GM10266 (cell line): Measurements from ENCODE around the gene STK32B.

ENCODE experiments used
- DNase-seq: peaks from one replicate; pipeline ENCODE4 v3.0.0; 2012; ENCODE audit errors: extremely low spot score
- TF ChIP-seq, protein P1 (sequence below): IDR thresholded peaks from 2 replicates; pipeline ENCODE4 v1.5.1; 2012; ENCODE audit warnings: mild to moderate bottlenecking, low read depth; ENCODE audit not compliant: control insufficient read depth, insufficient read depth; ENCODE audit errors: missing control alignments

Gene STK32B

DNA sequence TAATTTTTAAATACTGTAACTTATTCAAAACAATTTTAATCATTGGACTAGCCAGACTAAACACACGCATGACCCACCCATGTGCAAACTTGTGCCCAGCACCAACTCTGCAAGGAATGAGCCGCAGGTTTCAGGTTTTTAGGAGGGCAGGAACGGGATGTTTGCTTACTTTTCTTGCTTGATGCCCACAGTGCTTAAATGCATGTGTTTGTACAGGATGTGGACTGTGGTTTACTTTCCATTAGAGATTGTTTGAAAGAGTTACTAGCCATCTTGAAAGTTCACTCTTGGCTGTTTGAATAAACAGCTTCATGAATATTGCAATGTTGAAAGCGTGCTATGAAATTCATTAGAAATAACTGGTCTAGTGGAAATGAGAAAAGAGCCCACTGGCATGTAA lies 83.3 kb downstream of the STK32B start:
- TF ChIP-seq, protein P1, sequence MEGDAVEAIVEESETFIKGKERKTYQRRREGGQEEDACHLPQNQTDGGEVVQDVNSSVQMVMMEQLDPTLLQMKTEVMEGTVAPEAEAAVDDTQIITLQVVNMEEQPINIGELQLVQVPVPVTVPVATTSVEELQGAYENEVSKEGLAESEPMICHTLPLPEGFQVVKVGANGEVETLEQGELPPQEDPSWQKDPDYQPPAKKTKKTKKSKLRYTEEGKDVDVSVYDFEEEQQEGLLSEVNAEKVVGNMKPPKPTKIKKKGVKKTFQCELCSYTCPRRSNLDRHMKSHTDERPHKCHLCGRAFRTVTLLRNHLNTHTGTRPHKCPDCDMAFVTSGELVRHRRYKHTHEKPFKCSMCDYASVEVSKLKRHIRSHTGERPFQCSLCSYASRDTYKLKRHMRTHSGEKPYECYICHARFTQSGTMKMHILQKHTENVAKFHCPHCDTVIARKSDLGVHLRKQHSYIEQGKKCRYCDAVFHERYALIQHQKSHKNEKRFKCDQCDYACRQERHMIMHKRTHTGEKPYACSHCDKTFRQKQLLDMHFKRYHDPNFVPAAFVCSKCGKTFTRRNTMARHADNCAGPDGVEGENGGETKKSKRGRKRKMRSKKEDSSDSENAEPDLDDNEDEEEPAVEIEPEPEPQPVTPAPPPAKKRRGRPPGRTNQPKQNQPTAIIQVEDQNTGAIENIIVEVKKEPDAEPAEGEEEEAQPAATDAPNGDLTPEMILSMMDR = no peak
- DNase-seq = no peak

DNA sequence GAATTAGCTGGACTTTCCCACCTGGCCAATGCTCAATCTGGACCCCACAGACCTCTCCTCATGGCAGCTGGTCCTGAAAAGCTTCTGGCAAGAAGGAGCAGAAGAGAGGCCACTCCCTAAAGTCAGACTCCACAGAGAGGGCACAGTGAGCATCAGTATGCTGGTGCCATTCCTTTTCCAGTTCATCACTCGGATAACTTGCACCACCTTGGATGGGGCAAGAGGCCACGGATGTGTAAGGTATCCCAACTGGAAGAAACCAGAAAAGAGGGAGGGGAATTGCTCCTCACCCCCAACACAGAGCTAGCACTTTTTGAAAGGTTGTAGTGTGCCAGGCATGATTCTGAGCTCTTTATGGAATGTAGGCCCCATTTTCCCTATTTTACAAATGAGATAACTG lies 85.9 kb downstream of the STK32B start:
- TF ChIP-seq, protein P1 = no peak
- no peak for DNase-seq

DNA sequence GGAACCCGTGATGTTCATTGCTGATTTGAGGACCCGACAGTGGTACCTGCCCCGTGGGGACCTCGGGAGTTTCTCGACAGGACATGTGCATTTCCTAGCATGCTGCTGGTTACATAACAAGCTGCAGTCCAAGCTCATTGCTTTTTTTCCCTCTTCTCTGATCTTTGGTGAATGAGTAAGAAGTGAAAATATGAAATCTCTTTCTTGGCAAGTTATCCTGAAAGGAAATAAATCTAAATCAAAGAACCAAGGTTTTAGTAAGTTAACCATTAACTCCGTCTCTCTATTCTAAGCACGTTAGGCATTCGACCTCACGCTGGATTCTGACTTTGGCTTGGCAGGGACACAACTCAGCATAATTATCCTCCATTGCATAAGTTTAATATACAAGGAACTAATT lies 86.6 kb downstream of the STK32B start:
- TF ChIP-seq, protein P1 = no peak
- no peak for DNase-seq

DNA sequence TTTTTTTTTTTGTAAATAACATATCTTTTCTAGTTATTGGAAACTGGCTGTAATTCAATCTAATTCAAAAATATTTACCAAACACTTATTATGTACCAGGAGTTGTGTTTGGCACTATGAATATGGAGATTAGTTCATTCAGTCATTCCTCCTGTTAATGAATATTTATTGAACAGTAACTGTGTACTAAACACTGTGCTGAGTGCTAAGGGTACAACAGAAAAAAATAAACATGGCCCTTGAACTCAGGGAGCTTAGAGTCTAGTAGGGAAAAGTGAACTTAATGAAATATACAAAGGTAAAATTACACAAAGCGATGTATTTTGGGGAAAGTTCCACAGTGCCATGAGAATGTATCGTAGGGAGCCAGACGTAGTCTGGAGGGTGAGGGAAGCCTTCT lies 87.1 kb downstream of the STK32B start:
- DNase-seq = no peak
- TF ChIP-seq, protein P1 = no peak

DNA sequence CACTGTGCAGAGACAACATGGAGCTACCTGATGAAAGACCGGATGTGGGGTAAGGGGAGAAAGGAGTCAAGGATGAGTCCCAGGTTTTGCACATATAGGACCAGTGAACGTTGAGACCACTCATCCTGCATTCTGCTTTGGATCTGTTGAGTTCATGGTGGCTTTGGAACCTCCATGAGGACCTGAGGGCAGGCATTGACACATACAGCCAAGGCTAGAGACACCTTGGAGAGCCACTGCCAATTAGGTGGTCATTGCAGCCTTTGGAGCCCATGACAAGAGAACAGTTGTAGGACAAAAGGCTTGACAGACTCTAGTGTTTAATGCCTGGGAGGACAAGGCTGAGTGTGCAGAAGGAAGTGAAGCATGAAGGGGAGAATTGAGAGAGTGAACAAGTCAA lies 87.9 kb downstream of the STK32B start:
- TF ChIP-seq, protein P1 = no peak
- no peak for DNase-seq

DNA sequence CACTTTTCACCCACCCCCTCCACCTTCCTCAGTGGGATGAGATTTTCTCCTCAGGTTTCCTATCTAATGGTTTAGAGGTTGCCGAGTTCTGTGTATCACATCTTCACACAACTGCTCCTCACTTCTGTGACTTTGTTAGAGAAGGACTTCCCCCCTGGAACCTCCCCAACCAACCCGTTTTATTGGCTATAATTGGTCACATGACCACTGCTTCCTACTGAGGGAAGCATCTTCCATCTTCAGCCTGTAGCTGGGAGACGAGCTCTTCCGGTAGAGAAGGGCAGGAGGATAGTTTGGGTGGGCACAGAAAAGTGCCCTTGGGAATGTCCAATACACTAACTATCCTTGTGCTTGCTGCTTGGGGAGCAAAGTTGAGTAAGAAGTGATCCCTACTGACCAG lies 90.5 kb downstream of the STK32B start:
- TF ChIP-seq, protein P1 = no peak
- no peak for DNase-seq

DNA sequence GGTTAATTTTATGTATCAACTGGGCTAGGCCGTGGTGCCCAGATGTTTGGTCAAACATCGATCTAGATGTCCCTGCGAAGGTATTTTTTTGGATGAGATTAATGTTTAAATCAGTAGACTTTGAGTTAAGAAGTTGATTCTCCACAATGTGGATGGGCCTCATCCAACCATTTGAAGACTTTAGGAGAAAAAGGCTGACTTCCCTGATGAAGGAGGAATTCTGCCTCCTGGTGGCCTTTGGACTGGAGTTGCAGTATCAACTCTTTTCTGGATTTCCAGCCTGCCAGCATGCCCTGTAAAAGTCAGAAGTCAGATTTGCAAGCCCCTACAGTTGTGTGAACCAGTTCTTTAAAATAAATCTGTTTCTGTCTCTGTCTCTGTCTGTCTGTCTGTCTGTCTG lies 91.4 kb downstream of the STK32B start:
- TF ChIP-seq, protein P1 = peak; percentile 8
- DNase-seq = no peak
